ENCODE results near the gene TNS1.

DNA sequence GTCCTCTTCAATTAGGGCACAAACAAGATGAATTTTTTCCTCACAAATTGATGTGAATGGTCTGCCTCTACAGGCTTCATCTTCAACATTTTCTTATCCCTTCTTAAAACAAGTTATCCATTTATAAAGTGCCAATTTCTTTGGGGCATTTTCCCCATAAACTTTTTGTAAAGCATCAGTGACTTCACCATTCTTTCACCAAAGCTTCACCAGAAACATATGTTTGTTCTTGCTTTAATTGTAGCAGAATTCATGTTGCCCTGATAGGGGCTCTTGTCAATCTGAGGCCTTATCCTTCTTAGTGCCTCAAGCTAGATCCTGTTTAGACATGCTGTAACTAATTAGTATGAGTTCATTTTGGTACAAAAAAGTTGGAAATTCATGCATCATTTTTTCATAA, 226.2 kb downstream of the TNS1 start:
- TF ChIP-seq GABPA (IDR thresholded peaks at IDR 0.05; ENCODE audit: low read depth) (no peak), TAF1 (IDR thresholded peaks at IDR 0.05; ENCODE audit: borderline replicate concordance, low read depth, low read length) (no peak), RFX5 (IDR thresholded peaks at IDR 0.05; ENCODE audit: low read length) (no peak), POLR2AphosphoS5 (IDR thresholded peaks at IDR 0.05; ENCODE audit: low read depth, low read length) (no peak), EP300 (IDR thresholded peaks at IDR 0.05; ENCODE audit: borderline replicate concordance in 1 of 2, low read depth in 1 of 2, low read length in 1 of 2) (no peak), SMC3 (IDR thresholded peaks at IDR 0.05; ENCODE audit: low read depth, low read length) (no peak), RXRA (IDR thresholded peaks at IDR 0.05; ENCODE audit: borderline replicate concordance, low read depth) (no peak), SIN3A (IDR thresholded peaks at IDR 0.05; ENCODE audit: borderline replicate concordance, low read depth, low read length) (no peak), FOSL2 (IDR thresholded peaks at IDR 0.05; ENCODE audit: borderline replicate concordance, low read depth) (no peak), ZBTB33 (IDR thresholded peaks at IDR 0.05; ENCODE audit: borderline replicate concordance, low read depth) (no peak), EZH2phosphoT487 (IDR thresholded peaks at IDR 0.05; ENCODE audit: borderline replicate concordance, low read depth) (no peak), RCOR1 (IDR thresholded peaks at IDR 0.05; ENCODE audit: low read length) (no peak), USF2 (IDR thresholded peaks at IDR 0.05; ENCODE audit: borderline replicate concordance, low read depth, low read length) (no peak)
- TF ChIP-seq, protein P1, sequence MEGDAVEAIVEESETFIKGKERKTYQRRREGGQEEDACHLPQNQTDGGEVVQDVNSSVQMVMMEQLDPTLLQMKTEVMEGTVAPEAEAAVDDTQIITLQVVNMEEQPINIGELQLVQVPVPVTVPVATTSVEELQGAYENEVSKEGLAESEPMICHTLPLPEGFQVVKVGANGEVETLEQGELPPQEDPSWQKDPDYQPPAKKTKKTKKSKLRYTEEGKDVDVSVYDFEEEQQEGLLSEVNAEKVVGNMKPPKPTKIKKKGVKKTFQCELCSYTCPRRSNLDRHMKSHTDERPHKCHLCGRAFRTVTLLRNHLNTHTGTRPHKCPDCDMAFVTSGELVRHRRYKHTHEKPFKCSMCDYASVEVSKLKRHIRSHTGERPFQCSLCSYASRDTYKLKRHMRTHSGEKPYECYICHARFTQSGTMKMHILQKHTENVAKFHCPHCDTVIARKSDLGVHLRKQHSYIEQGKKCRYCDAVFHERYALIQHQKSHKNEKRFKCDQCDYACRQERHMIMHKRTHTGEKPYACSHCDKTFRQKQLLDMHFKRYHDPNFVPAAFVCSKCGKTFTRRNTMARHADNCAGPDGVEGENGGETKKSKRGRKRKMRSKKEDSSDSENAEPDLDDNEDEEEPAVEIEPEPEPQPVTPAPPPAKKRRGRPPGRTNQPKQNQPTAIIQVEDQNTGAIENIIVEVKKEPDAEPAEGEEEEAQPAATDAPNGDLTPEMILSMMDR (IDR thresholded peaks at IDR 0.05): no peak
